Smooth muscle cell (in vitro differentiated cells): Measurements from ENCODE around the gene PYDC2. TPM values are rescaled to one million over a fixed set of nuclear protein-coding genes. Genes with fewer than 3 reads are reported as not detected.

Source experiments
- DNase-seq: peaks from one replicate; lab custom pipeline; 2025; ENCODE audit not compliant: unreplicated experiment; lab: John Stamatoyannopoulos, UW
- H2AFZ ChIP-seq: fragments of 200-600 bp; sonication (generic); 2 replicates; pipeline ENCODE4 v1.6.0; 2016; ENCODE audit warnings: antibody characterized with exemption, low read depth, mild to moderate bottlenecking
- H3F3A ChIP-seq: fragments of 200-600 bp; sonication (generic); 2 replicates; pipeline ENCODE4 v1.6.0; 2017; ENCODE audit warnings: antibody characterized with exemption, low read depth
- H3K27ac ChIP-seq: fragments of 200-600 bp; sonication (generic); 2 replicates; pipeline ENCODE4 v1.5.1; 2016; ENCODE audit warnings: low read depth, mild to moderate bottlenecking
- H3K27me3 ChIP-seq: fragments of 200-600 bp; sonication (generic); 2 replicates; pipeline ENCODE4 v1.6.1; 2016; ENCODE audit warnings: low read depth, mild to moderate bottlenecking
- H3K36me3 ChIP-seq: fragments of 200-600 bp; sonication (generic); 2 replicates; pipeline ENCODE4 v1.5.1; 2016; ENCODE audit warnings: low read depth
- H3K4me1 ChIP-seq: fragments of 200-600 bp; sonication (generic); 2 replicates; pipeline ENCODE4 v1.5.1; 2016; ENCODE audit warnings: low read depth
- H3K4me2 ChIP-seq: fragments of 200-600 bp; sonication (generic); 2 replicates; pipeline ENCODE4 v1.6.0; 2016; ENCODE audit warnings: mild to moderate bottlenecking
- H3K4me3 ChIP-seq: fragments of 200-600 bp; sonication (generic); 2 replicates; pipeline ENCODE4 v1.5.1; 2016; ENCODE audit warnings: mild to moderate bottlenecking
- H3K79me2 ChIP-seq: fragments of 200-600 bp; sonication (generic); 2 replicates; pipeline ENCODE4 v1.6.0; 2016; ENCODE audit warnings: low read depth, mild to moderate bottlenecking
- H3K9ac ChIP-seq: fragments of 200-600 bp; sonication (generic); 2 replicates; pipeline ENCODE4 v1.6.0; 2016; ENCODE audit warnings: low read depth
- H3K9me3 ChIP-seq: fragments of 200-600 bp; sonication (generic); replicated peaks from 2 replicates; pipeline ENCODE4 v1.5.1; 2016; ENCODE audit warnings: low read depth
- H4K20me1 ChIP-seq: fragments of 200-600 bp; sonication (generic); 2 replicates; pipeline ENCODE4 v1.6.0; 2016; ENCODE audit warnings: low read depth
- WGBS: methylation state at CpG from one replicate; pipeline ENCODE4 v1.1.7; 2016; ENCODE audit warnings: low lambda C conversion rate; 5-methylcytosine and 5-hydroxymethylcytosine counted together
- polyA plus RNA-seq: library from polyadenylated mRNA; unstranded; fragments of >200 nt; fragmentation: Nextera tagmentation; extraction: Ambion mirVana; gene quantifications from 2 replicates; pipeline ENCODE4 v1.2.1, GENCODE V29; 2016
- total RNA-seq: library from RNA; depleted of rRNA; stranded (reverse); fragments of >200 nt; gene quantifications from 2 replicates; pipeline ENCODE4 v1.2.3, GENCODE V29; 2014
- TF ChIP-seq, protein P1 (sequence below): fragments of 200-600 bp; sonication (generic); IDR thresholded peaks from 2 replicates; pipeline ENCODE4 v1.5.1; 2017; ENCODE audit warnings: borderline replicate concordance, mild to moderate bottlenecking, antibody characterized with exemption; ENCODE audit not compliant: insufficient read depth, poor library complexity, severe bottlenecking

PYDC2 gene
- total and polyA plus RNA-seq, 2 experiments from 2014 or later: not detected

DNA sequence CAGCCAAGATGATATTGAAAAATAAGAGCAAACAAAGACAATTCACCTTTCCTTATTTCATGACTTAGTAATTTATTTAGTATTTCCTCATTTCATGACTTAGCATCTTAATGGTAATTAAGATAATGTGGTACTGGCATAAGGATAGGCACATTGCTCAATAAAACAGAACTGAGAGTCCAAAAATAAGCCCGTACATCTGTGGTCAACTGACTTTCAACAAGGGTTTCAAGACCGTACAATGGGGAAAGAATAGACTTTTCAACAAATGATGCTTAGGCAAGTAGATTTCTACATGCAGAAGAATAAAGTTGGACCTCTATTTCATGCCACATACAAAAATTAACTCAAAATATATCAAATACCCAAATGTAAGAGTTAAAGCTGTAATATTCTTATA is 603 bp upstream of the PYDC2 start:
- H3K9ac ChIP-seq: no peak overlapping the region
- H3K9me3 ChIP-seq: no peaks in the 10 kb centered on the region
- no peaks in the 10 kb centered on the region for H4K20me1 ChIP-seq
- TF ChIP-seq, protein P1, sequence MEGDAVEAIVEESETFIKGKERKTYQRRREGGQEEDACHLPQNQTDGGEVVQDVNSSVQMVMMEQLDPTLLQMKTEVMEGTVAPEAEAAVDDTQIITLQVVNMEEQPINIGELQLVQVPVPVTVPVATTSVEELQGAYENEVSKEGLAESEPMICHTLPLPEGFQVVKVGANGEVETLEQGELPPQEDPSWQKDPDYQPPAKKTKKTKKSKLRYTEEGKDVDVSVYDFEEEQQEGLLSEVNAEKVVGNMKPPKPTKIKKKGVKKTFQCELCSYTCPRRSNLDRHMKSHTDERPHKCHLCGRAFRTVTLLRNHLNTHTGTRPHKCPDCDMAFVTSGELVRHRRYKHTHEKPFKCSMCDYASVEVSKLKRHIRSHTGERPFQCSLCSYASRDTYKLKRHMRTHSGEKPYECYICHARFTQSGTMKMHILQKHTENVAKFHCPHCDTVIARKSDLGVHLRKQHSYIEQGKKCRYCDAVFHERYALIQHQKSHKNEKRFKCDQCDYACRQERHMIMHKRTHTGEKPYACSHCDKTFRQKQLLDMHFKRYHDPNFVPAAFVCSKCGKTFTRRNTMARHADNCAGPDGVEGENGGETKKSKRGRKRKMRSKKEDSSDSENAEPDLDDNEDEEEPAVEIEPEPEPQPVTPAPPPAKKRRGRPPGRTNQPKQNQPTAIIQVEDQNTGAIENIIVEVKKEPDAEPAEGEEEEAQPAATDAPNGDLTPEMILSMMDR: no peak
- H3K27me3 ChIP-seq: no peaks in the 10 kb centered on the region
- no peaks in the 10 kb centered on the region for H3K36me3 ChIP-seq
- H3F3A ChIP-seq: no peaks in the 10 kb centered on the region
- no peaks in the 10 kb centered on the region for H3K4me1 ChIP-seq
- H3K4me3 ChIP-seq: no peak overlapping the region
- no peak overlapping the region for H2AFZ ChIP-seq
- H3K4me2 ChIP-seq: no peak overlapping the region
- no peak overlapping the region for H3K27ac ChIP-seq
- no peak for DNase-seq
- WGBS: 95% methylated on average over 2 of the region's 2 CpGs
- no peaks in the 10 kb centered on the region for H3K79me2 ChIP-seq

DNA sequence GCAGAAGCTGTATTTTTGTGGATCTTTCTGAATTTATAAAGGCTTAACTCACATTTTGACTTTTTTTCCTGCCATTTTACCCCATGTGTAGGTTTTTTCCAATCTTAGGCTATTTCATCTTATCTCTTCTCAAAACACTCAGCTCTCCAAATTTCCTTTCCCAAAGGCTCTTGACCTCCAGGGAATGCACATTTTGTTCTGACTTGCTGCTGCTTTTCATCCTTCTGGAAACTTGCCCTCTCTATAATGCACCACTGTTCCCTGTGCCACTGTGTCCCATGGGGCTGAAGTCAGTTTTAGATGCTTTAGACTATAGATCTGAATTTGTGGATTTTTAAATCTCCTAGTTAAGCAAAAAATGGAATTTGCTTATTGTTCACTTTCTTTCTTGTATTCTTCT is 9.1 kb downstream of the PYDC2 start:
- H3K79me2 ChIP-seq: no peaks in the 10 kb centered on the region
- no peak overlapping the region for H3K4me2 ChIP-seq
- H3K9me3 ChIP-seq: no peaks in the 10 kb centered on the region
- no peak overlapping the region for H3K27ac ChIP-seq
- no peaks in the 10 kb centered on the region for H3F3A ChIP-seq
- H4K20me1 ChIP-seq: no peaks in the 10 kb centered on the region
- no peak overlapping the region for H2AFZ ChIP-seq
- H3K27me3 ChIP-seq: no peaks in the 10 kb centered on the region
- no peaks in the 10 kb centered on the region for H3K4me1 ChIP-seq
- H3K9ac ChIP-seq: no peak overlapping the region
- TF ChIP-seq, protein P1: no peak
- H3K4me3 ChIP-seq: no peak overlapping the region
- no peak for DNase-seq
- H3K36me3 ChIP-seq: no peaks in the 10 kb centered on the region

DNA sequence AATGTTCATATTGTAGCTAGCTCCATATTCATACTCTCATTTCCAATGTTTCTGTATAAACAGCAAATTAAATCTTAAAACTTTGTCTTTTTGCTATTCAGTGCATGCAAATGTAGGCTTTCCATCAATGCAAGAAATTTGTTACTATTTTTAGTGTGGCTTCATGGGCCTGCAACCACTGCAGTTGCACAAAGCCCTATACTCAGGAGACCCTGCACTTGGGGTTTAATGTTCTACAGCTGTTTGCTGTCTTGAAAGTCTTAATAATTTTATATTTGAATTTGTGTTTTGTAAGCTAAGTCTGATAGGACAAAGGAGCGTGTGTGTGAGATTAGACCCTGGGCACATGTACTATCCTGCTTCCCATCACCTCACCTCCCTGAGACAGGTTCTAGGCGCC is 9.6 kb downstream of the PYDC2 start:
- Histone ChIP-seq H3K36me3 (no peaks in the 10 kb centered on the region), H3K27me3 (no peaks in the 10 kb centered on the region), H3K4me2 (no peak overlapping the region), H4K20me1 (no peaks in the 10 kb centered on the region), H3K27ac (no peak overlapping the region), H3F3A (no peaks in the 10 kb centered on the region), H3K9me3 (no peaks in the 10 kb centered on the region), H3K4me1 (no peaks in the 10 kb centered on the region), H3K4me3 (no peak overlapping the region), H3K79me2 (no peaks in the 10 kb centered on the region), H2AFZ (no peak overlapping the region), H3K9ac (no peak overlapping the region)
- TF ChIP-seq, protein P1: no peak
- 94% methylated on average over 2 of the region's 2 CpGs for WGBS
- DNase-seq: no peak

DNA sequence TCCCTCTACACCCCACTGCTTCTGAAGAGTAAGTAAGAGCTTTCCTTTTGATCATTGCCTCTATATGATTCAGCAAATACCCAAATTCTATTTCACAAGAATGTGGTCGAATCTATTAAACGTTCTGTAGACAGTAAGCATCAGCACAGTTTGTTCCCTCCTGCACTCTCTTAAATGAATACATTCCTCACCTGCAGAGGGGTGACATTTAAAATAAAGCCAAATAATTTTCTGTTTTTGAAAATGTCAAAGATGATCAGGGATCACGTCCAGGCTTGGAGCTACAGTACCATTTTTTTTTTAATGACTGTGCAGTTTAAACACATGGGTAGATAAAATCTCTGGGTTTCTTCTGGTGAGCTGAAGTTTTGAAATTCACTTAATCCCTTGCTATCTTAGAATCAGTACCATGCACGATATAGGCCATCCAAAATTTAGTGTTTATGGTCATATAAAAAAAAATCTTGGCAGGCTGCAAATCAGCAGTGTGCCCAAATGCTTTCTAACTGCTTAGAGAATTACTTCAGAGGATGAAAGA is 12.8 kb downstream of the PYDC2 start:
- H3K4me3 ChIP-seq: no peak overlapping the region
- no peak overlapping the region for H3K4me2 ChIP-seq
- no peaks in the 10 kb centered on the region for H3K27me3 ChIP-seq
- H3K27ac ChIP-seq: no peak overlapping the region
- H3K79me2 ChIP-seq: no peaks in the 10 kb centered on the region
- TF ChIP-seq, protein P1: no peak
- H4K20me1 ChIP-seq: no peaks in the 10 kb centered on the region
- no peaks in the 10 kb centered on the region for H3K9me3 ChIP-seq
- no peak for DNase-seq
- H3F3A ChIP-seq: no peaks in the 10 kb centered on the region
- 33% methylated on average over 4 of the region's 4 CpGs for WGBS
- no peaks in the 10 kb centered on the region for H3K4me1 ChIP-seq
- no peak overlapping the region for H2AFZ ChIP-seq
- H3K36me3 ChIP-seq: no peaks in the 10 kb centered on the region
- no peak overlapping the region for H3K9ac ChIP-seq
